ENCODE measurements around the gene DUSP1. TPM values are rescaled to one million over a fixed set of nuclear protein-coding genes. Genes with fewer than 3 reads are reported as not detected.

DUSP1 gene
- total RNA-seq, 6 donors from 2014 or later: 568 to 1,492 (median 904) TPM

DNA sequence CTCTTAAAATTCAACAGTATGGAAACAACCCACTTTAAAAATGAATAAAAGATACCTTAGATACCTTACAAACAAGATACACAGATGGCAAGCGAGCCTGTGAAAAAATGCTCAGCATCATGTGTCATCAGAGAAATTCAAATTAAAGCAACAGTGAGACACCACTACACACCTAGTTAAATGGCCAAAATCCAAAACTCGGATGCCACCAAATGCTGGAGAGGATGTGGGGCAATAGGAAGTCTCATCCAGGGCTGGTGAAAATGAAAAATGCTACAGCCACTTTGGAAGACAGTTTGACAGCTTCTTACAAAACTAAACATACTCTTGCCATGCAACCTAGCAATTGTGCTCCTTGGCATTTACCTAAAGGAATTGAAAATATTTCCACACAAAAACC lies 17.9 kb downstream of the DUSP1 start:
- peaks cover 7 to 19% (median 11%) of the 10 kb centered on the region in 4 donors for H3K4me1 ChIP-seq
- TF ChIP-seq, protein P1, sequence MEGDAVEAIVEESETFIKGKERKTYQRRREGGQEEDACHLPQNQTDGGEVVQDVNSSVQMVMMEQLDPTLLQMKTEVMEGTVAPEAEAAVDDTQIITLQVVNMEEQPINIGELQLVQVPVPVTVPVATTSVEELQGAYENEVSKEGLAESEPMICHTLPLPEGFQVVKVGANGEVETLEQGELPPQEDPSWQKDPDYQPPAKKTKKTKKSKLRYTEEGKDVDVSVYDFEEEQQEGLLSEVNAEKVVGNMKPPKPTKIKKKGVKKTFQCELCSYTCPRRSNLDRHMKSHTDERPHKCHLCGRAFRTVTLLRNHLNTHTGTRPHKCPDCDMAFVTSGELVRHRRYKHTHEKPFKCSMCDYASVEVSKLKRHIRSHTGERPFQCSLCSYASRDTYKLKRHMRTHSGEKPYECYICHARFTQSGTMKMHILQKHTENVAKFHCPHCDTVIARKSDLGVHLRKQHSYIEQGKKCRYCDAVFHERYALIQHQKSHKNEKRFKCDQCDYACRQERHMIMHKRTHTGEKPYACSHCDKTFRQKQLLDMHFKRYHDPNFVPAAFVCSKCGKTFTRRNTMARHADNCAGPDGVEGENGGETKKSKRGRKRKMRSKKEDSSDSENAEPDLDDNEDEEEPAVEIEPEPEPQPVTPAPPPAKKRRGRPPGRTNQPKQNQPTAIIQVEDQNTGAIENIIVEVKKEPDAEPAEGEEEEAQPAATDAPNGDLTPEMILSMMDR (IDR thresholded peaks at IDR 0.05): no peak
- no peak for TF ChIP-seq EP300 (IDR thresholded peaks at IDR 0.05)
- TF ChIP-seq POLR2A (IDR thresholded peaks at IDR 0.05): no peak
- TF ChIP-seq POLR2AphosphoS5 (IDR thresholded peaks at IDR 0.05): no peak
- no peaks in the 10 kb centered on the region for H3K36me3 ChIP-seq
- H3K27ac ChIP-seq: no peak overlapping the region
- ATAC-seq (ENCODE audit: low FRiP score in 2 of 2) (no peak), DNase-seq (no peak)
- H3K4me3 ChIP-seq: no peak overlapping the region
- H3K27me3 ChIP-seq: no peaks in the 10 kb centered on the region
- 61 to 63% methylated on average over 2 of the region's 2 CpGs for WGBS, 2 donors
- H3K9me3 ChIP-seq: no peaks in the 10 kb centered on the region

GRCh38 chr5:172751761-172752510 lies 19.1 kb downstream of the DUSP1 start:
- H3K27ac ChIP-seq: no peak overlapping the region
- no peaks in the 10 kb centered on the region for H3K36me3 ChIP-seq
- TF ChIP-seq, protein P1 (IDR thresholded peaks at IDR 0.05): no peak
- TF ChIP-seq POLR2AphosphoS5 (IDR thresholded peaks at IDR 0.05) (no peak), POLR2A (IDR thresholded peaks at IDR 0.05) (no peak), EP300 (IDR thresholded peaks at IDR 0.05) (no peak)
- peaks cover 9 to 19% (median 13%) of the 10 kb centered on the region in 4 donors for H3K4me1 ChIP-seq
- H3K27me3 ChIP-seq: no peaks in the 10 kb centered on the region
- no peak overlapping the region for H3K4me3 ChIP-seq
- no peaks in the 10 kb centered on the region for H3K9me3 ChIP-seq
- ATAC-seq (ENCODE audit: low FRiP score in 2 of 2): no peak
- no peak for DNase-seq
- WGBS, 2 donors: 88 to 94% methylated on average over 12 to 14 of the region's 14 CpGs

GRCh38 chr5:172749881-172750633 lies 20.9 kb downstream of the DUSP1 start:
- H3K4me3 ChIP-seq: no peak overlapping the region
- H3K4me1 ChIP-seq: peaks cover 9 to 19% (median 13%) of the 10 kb centered on the region in 4 donors
- no peaks in the 10 kb centered on the region for H3K36me3 ChIP-seq
- peak overlapping the region; percentile 74 to 86 (median 78) for H3K27ac ChIP-seq
- peak in 1 of 2 donors; percentile 23 for DNase-seq
- 69 to 74% methylated on average over 13 to 19 of the region's 19 CpGs for WGBS, 2 donors
- TF ChIP-seq POLR2A (IDR thresholded peaks at IDR 0.05) (no peak), EP300 (IDR thresholded peaks at IDR 0.05) (no peak), POLR2AphosphoS5 (IDR thresholded peaks at IDR 0.05) (no peak)
- TF ChIP-seq, protein P1 (IDR thresholded peaks at IDR 0.05): no peak
- no peak for ATAC-seq (ENCODE audit: low FRiP score in 2 of 2)
- no peaks in the 10 kb centered on the region for H3K27me3 ChIP-seq
- no peaks in the 10 kb centered on the region for H3K9me3 ChIP-seq

GRCh38 chr5:172749076-172749475 lies 21.9 kb downstream of the DUSP1 start:
- 95 to 96% methylated on average over 7 of the region's 7 CpGs for WGBS, 2 donors
- Histone ChIP-seq H3K27ac (peak overlapping the region; percentile 74 to 86 (median 78)), H3K4me3 (no peak overlapping the region), H3K36me3 (no peaks in the 10 kb centered on the region), H3K9me3 (no peaks in the 10 kb centered on the region), H3K4me1 (peaks cover 13 to 25% (median 16%) of the 10 kb centered on the region in 4 donors), H3K27me3 (no peaks in the 10 kb centered on the region)
- ATAC-seq (ENCODE audit: low FRiP score in 2 of 2) (no peak), DNase-seq (no peak)
- TF ChIP-seq, protein P1 (IDR thresholded peaks at IDR 0.05): no peak
- TF ChIP-seq POLR2A (IDR thresholded peaks at IDR 0.05): no peak
- no peak for TF ChIP-seq EP300 (IDR thresholded peaks at IDR 0.05)
- no peak for TF ChIP-seq POLR2AphosphoS5 (IDR thresholded peaks at IDR 0.05)

Data from upper lobe of left lung (tissue), 6 donors.